Embryonic facial prominence (tissue), 1 donor: Measurements from ENCODE around the gene GNGT2.

Experiments
- DNase-seq: peaks from one replicate; pipeline ENCODE4 v3.0.0-alpha.2; 2016; ENCODE audit errors: extremely low spot score

GNGT2 gene

DNA sequence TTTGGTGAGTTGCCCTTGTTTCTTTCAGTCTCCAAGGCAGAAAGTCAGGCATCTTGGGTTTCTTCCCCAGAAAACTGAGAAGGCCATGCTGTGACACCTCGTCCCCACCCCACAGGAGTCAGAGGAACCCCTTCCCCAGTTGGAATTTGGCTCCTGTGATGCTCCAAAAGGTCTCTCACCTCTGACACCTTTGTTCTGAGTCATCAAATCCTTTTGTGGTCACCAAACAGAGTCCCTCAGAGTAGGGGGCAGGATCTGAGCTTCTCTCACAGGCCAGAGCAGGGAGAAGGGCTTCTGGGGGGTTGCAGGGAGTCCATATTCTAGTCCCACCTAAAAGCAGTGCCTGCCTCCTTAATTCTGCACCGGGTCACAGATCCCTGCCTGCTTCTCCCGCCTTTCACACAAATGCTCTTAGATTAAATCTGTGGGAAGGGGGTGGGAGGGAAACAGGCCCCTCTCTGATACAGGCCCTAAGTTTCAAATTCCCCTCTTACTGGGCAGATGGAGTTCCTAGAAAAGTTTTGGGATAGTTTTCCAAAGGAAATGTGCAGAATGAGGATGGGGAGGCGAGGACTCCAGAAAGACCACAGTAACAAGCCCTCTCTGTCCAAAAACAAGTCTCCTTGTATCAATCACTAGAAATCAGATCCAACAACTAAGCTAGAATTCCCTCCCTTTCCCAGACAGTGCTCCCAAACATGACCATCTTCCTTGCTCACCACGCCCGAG lies 18.9 kb upstream of the GNGT2 start:
- no peak for DNase-seq

DNA sequence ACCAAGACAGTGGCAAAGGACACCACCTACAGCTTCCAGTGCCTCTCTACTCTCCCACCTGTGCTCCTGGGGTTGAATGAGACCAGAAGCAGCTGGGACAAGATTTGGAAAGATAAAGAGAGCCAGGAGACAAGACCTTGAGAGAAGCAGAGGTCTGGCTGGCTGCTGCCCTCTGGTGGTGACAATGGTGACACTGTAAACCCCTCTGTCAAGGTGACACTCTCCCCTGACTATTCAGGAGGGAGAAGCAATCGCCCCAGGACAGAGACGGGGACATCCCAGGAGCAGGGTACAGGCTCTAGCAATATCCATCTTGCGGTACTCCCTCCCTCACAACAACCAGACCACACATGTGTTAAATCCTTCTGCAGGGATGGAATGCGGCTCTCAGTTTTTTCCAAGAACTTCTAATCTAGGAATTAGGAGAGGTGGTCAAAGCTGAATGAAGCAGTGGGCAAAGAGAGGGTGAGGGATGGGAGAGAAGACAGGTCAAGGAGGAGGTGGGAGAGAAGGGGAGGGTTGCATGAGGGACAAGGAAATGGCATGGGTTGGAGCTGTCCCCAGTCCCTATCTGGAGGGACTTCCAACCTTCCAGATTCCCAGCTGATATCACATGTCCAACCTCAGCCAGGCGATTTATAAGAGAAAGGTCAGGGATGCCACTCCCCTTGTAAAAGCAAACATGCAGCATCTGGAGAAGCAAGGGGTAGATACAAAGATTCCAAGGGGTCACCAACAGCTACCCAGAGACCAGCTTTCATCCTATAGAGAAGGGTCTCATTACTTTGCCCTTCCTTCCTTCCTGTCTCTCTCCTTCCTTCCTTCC lies 17.3 kb upstream of the GNGT2 start:
- DNase-seq: no peak

DNA sequence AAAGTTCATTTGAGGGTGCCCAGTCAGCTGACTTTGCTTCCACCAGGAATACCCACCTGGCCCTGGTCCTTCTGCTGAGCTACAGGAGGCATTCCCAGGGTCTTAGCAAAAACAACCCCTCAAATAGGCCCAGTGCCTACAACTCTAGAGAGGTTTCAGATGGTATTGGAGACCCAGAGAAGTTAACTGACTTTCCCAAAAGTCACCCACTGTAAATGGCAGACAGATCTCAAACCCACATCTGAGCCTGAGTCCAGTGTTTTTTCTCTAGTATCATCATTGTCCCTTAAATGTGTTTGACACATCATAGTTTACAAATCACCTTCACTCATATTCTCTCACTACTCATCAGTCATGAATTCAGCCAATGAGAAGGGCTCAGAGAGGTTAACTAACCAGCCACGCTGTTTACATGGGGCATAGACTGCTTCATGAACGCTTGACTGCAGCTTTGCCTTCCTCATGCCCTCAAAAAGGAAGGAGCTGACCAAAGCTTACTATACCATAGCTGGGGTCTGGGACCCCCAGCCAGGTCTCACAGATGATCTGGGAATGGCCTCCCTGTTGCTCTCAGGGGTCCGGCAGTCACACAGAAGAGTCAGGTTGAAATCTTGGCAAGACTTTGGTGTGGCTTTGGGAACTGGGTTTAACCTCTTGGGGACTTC lies 16.5 kb upstream of the GNGT2 start:
- DNase-seq: no peak

DNA sequence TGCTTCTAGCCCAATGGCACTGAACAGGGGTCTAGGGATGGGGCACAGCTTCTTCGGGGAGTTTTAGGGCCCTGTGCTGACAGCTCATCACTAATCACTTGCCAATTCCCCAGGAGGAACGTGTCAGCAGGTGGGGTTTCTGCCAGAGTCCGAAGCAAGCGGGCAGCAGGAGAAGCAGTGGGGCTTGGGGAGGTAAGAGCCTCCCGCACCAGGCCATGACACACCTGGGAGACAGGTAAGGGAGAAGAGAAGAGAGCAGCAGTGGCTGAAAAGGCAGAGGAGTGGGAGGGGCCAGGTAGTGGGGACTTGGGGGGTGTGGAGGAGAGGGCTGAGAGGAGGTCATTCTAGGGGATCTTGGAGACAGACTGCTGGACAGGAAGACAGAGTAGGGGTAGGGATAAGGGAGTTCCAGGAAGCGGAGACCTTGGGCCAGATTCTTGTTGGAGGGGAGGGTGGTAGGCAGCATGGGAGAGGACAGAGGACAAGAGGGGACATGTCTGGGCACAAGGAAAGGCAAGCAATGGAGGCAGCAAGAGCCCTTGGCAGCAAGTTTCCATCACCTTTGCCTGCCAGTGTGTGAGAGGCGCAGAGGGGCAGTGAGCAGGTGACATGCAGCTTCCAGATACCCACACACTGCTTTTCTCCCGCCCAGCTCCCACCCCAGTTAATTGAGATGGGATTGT lies 15.3 kb upstream of the GNGT2 start:
- DNase-seq: no peak

DNA sequence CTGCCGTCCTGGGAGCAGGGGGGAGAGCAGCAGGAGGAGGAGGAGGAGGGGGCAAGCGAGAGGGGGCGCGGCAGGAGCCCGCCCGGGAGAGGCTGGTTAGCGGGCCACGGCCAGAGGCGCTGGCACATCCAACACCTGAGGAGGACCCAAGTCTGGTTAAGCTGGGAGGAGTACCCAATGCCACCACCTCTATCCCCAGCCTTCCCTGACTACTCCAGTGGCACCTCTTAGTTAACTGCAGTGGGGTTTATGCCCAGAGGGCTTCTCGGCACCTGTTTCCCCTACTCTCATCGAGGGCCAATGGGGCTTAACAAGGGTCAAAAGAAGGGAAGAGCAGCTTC lies 14.6 kb upstream of the GNGT2 start:
- DNase-seq: no peak

DNA sequence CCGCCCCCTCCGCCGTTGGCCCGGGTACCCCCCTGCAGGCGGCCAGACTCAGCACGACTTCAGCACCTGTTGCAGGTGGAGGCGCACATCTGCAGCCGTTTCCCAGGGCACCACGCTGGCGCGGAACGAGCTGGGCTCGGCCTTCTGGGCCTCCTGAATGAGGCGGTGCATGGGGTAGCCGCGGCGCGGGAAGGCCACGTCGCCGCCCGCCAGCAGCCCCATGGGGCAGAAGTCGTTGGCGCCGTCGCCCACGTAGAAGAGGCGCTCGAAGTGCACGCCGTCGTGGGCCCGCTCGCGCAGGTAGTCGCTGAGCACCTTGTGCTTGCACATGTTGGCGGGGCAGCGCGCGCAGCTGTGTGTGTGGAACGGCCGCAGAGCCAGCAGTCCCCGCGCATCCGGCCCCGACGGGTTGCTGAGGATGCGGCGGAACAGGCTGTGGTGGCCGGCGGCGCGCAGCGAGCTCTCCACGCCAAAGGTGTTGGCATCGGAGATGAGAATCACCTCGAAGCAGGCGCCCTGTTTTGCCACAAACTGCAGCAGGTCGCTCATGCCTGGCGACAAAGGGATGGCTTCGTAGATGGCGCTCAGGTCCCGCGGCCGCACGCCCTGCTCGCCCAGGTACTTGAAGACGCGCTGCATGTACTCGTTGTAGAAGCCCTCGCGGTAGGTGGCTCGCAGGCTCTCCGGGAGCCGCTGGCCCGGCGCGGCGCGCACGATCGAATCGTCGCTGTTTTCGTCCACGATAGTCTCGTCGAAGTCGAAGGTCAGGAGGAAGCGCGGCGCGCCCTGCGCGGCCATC lies 14.0 kb upstream of the GNGT2 start:
- DNase-seq: no peak

DNA sequence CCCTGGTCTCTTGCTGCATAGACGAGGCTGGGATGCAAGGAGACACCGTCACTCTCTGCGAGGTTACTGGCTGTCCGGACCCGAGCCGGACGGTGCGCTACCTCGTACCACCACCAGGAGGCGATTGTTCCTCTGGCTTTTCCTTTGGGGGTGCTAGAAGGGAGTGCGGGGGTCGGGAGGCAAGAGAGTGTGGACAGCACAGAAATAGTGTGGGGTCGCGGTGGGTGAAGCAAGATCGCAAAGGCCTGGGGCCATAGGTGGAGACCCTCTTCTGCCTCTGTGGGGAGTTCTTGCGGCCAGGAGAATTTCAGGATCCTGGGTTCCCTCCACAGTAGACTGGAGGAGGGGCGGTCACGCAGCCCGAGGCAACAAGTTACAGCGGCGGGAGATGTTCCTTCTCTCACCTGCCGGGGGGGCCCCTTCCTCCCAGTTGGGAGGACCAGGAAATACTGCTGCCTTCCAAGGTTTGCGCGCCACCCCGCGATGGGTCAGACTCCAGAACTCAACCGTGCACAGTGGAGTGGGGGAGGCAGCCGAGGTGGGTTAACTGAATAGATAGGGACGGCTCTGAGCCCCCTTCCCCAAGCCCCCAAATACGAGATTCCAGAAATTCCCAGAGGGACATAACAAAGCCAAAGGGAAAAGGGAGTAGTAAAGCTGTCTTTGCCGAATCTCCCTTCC lies 13.3 kb upstream of the GNGT2 start:
- no peak for DNase-seq

DNA sequence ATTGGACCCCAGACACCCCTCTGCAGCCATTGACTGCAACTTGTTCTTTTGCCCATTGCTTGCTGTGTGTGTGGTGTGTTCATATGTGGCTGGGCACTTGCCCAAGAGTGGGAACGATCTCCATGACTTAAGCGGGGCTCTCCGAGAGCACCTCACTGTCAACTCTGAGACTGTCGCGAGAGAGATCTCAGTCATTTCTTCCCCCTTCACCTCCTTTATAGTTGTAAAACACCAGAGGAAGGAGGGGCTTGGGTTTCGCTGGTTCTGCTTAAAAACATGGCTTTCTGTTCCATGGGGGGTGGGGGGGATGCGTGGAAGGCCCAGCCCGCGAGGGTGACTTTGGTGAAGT lies 12.8 kb upstream of the GNGT2 start:
- DNase-seq: no peak

DNA sequence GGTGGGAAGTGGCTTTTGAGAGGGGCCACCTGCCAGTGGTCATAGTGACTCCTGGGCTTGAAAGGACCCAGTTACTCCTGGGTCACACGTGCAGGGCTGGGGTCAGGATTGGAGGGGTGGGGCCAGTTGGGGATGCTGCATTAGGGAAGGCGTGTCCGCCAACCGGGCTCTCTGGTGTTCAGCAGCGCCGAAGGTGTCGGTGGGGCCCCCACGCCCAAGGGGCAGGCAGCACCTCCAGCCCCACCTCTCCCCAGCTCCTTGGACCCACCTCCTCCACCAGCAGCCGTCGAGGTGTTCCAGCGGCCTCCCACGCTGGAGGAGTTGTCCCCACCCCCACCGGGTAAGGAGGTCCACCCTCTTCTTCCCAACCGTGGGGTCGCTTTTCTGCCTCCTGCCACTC lies 9.6 kb upstream of the GNGT2 start:
- DNase-seq: no peak

DNA sequence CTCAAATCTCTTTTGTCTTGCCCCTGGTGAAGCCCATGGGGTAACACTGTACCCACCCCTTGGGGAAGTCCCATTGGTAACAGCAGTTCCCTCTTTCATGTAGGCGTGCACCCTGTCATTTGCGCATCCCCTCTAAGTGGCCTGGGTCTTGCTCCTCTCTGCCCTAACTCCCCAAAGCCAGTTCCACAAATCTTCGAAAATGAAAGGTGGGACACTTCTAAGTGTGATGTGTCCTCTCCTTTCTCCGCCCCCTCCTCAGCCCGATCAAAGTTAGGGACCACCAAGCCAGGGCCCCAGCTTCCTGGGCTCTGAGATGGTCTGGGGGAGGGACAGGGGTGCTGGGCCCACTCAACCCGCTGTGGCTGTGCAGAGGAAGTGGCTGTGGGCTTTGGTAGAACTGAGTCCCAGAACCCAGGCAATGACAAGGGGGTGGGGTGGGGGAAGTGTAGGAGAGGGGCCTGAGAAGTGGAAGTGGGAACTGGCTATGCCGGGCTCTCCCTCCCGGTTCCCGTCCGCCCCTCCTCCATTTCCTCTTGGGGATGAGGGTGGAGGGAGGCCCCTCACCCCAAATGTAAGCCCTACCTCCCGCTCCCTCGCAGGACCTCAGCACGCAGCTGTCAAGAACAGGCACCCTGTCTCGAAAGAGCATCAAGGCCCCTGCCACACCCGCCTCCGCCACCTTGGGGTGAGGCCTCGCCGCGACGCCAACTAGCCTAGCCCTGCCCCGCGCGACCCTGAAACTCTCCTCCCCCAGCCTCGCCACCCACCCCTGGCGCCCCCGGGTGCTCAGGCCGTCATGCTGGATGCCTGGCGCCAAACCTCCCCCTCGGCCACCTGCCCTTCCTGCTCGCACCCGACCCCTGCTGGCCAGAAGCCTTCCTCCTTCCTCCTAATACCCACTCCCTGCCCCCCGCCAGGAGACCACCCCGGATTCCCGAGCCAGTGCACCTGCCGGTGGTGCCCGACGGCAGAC lies 8.9 kb upstream of the GNGT2 start:
- no peak for DNase-seq

DNA sequence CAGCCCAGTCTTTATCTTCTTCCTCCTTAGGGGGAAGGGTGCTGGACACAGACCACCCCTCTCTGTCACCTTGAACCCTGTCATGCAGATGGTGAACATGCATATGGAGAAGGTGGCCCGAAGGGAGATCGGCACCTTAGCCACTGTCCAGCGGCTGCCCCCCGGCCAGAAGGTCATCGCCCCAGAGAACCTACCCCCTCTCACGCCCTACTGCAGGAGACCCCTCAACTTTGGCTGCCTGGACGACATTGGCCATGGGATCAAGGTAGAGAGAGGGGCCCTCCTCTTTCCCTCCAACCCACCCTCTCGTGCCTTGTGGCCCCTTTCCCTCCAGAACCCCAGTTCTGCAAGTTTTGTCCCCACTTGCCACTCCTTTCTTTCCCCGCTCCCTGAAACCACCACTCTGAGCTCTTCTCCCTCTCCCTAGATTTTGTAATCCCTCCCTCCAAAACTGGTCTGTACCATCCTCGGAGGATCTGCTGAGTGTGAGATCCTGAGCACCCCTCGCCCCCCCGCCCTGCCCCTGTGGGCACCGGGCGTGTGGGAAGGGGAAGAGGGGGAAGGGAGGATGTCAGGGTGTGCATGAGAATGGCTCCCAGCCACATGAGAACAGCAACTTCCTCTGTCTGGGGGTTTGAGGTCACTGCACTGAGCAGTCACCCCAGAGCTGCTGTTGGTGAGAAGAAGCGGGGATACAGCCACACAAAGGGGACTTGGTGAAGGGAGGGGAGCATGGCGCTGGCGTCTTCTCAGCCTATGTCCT lies 7.5 kb upstream of the GNGT2 start:
- no peak for DNase-seq

DNA sequence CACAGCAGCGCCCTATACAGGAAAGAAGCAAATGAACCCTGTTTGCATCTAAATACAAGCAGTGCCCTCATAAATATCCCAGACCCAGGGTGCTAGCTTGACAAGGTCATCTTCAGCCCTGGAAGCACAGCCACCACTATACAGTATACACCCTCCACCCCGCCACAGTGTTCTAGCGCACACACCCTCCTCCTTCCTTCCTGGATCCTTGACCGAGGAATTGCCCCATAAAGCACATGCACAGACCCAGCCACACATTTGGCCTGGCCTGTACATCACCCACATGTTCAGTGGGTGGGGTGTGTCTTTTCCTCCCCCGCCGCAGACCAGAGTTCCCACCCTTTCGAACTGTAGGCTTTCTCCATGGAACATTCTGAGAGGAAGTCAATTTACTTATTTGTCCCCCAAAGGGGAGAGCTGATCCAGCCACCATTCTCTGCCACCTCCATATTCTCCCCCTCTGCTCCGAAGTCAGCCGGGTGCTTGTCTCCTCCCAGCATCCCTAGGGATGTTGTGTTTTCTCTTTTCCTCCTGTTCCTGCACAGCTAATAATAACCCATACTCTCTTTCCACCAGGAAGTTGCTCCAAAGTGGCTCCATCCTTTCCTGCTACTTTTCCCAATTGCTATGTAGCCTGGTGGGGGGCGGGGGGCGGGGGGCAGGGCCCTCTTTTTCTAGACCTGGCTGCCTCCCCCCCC lies 6.7 kb upstream of the GNGT2 start:
- DNase-seq: no peak

DNA sequence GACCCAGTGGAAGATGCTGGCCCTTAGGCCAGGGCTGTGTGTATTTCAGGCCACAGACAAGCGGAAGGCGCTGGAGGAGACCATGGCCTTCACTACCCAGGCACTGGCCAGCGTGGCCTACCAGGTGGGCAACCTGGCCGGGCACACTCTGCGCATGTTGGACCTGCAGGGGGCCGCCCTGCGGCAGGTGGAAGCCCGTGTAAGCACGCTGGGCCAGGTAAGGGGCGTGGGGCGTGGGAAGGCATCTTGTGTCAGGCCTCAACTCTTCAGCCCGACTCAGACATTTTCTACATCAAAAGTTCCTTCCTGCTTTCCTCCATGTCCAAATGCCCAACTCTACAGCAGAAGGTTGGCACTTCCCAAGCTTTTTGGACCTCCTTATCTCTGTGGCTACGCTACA lies 6.1 kb upstream of the GNGT2 start:
- no peak for DNase-seq

DNA sequence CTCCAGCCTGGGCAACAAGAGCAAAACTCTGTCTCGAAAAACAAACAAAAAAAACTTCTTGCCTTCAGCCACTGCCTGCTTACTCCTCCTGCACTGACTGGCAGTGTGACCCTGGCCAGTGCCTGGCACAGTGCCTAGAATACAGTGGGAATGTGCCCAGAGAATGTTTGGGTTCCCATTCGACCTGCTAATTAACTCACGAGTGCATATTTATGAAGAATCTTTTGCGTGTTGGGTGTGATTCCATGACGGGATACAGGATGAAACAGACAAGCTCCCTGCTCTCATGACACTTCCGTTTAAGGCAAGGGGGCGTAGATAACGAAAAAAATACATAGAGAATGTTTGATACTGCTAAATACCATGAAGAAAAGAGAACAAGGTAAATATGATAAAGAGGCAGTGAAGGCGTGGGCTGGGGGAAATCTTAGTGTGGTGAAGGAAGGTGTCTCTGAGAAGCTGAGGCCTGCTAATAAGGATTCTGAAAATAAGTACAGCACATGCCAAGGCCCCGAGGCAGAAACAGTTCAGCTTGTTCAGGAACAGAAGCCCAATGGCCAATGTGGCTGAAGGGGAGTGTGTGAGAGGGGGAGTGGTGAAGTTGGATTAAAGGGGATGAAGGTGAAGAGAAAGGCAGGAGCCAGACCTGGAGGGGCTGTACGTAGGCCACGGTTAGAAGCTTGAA lies 4.4 kb upstream of the GNGT2 start:
- DNase-seq: no peak

DNA sequence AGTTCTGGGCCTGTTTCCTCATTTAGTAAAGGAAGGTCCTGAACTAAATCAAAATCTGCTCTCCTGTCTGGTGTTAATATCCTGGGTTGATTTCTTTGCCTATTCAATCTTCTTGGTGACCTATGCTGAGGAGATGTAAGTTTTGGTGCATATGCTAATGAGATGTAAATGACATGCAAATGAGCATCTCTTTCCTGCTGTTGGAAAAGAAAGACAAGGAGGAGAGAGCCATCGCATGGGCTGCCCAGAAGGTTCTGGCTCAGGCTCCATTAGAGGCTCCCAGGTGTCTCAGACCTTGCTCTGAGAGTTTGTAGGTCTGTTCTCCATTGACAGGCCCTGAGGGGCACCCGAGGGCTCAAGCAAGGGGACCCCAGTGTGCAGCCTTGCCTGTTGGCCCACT lies 3.5 kb upstream of the GNGT2 start:
- no peak for DNase-seq

DNA sequence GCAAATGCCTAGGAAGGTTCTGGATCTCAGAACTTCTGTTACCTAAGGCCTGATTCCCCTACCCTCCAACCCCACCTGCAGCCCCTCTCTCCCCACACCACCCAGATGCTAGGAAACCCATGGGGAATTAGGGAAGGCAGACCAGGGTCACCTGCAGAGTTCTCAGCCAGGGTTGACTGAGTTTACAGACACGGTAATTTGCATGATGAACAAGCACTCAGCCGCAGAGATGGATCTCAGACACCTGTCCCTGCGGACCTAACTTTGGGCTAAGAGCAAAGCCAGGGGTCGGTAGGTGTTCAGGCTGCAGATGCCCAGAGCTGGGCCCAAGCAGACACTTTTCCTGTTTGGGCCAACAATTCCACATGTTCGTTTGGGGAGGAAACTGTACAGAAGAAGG lies 3.0 kb upstream of the GNGT2 start:
- DNase-seq: no peak

DNA sequence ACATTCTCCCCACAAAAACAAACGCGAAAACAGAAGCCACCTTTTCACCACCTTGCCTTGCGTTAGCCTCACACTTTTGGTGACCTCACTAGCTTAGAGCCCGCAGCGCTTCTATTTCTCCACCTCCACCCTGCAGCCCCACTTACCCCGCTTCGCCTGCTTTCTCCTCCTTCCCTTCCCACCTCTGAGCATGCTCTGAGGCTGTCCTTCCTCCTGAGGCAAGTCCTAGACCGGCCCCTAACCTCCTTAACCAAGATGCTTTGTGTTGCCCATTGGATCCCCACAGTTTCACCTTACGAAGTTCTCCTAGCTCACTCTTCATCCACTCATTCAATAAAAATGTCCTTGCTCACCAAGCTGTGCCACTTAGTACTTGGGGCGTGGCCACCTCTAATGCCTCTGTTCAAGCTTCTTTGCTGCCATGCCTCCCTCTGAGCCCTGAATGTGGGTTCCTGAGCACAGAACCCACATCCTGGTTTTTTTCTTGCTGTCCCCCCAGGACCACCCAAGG lies 1.3 kb downstream of the GNGT2 start:
- no peak for DNase-seq

DNA sequence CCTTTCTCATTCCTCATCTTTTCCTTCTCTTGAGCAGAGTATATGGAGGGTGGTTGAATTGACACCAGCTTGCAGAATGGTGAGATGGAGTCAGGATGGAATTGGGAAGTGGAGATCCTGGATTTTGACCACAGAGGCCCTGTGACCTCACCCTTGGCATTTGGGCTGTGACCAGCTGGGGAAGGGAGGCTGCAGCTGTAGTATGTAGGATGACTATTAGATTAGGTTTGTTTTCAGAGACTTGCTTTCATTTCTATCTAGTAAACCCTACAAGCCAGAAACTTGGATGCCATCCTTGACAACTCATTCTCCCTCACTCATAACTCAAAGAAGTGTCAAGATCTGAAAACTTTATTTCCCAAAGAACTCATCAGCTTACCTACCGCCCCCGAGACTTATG lies 5.9 kb downstream of the GNGT2 start:
- no peak for DNase-seq
